Right kidney (tissue), 1 donor: ENCODE results near the gene ARMC9.

Source experiments
- DNase-seq: peaks from one replicate; pipeline ENCODE4 v3.0.0-alpha.2; 2016

Gene ARMC9

GRCh38 chr2:231318436-231318835 is 120.0 kb downstream of the ARMC9 start:
- DNase-seq: no peak

- no peak for DNase-seq
Observed at GRCh38 chr2:231318954-231319353, 120.5 kb downstream of the ARMC9 start.

GRCh38 chr2:231319867-231320266 is 121.4 kb downstream of the ARMC9 start:
- no peak for DNase-seq

- DNase-seq: no peak
Observed at GRCh38 chr2:231321021-231321420, 122.6 kb downstream of the ARMC9 start.

- DNase-seq: no peak
Observed at GRCh38 chr2:231321556-231322334, 123.3 kb downstream of the ARMC9 start.

GRCh38 chr2:231323316-231323715 is 124.9 kb downstream of the ARMC9 start:
- DNase-seq: no peak

- DNase-seq: no peak
Observed at GRCh38 chr2:231325826-231326225, 127.4 kb downstream of the ARMC9 start.

- no peak for DNase-seq
Observed at GRCh38 chr2:231326404-231326803, 128.0 kb downstream of the ARMC9 start.

- DNase-seq: no peak
Observed at GRCh38 chr2:231330311-231330710, 131.9 kb downstream of the ARMC9 start.

GRCh38 chr2:231331533-231331932 is 133.1 kb downstream of the ARMC9 start:
- no peak for DNase-seq

- no peak for DNase-seq
Observed at GRCh38 chr2:231332388-231332787, 134.0 kb downstream of the ARMC9 start.

GRCh38 chr2:231332872-231333500 is 134.6 kb downstream of the ARMC9 start:
- DNase-seq: no peak

- no peak for DNase-seq
Observed at GRCh38 chr2:231334179-231334930, 135.9 kb downstream of the ARMC9 start.

GRCh38 chr2:231334981-231335380 is 136.6 kb downstream of the ARMC9 start:
- DNase-seq: no peak

GRCh38 chr2:231335591-231335990 is 137.2 kb downstream of the ARMC9 start:
- no peak for DNase-seq

- DNase-seq: no peak
Observed at GRCh38 chr2:231336236-231336635, 137.8 kb downstream of the ARMC9 start.

GRCh38 chr2:231336700-231337099 is 138.3 kb downstream of the ARMC9 start:
- DNase-seq: no peak

GRCh38 chr2:231337807-231338759 is 139.7 kb downstream of the ARMC9 start:
- no peak for DNase-seq

GRCh38 chr2:231339316-231339715 is 140.9 kb downstream of the ARMC9 start:
- no peak for DNase-seq

GRCh38 chr2:231341100-231341499 is 142.7 kb downstream of the ARMC9 start:
- DNase-seq: no peak

GRCh38 chr2:231342061-231342711 is 143.8 kb downstream of the ARMC9 start:
- DNase-seq: no peak
